AG09319 (cell line): Measurements from ENCODE around the gene CDK5RAP2.
A peak's percentile ranks its signal among the peaks of the same experiment; 100 is the strongest.

Experiments used
- DNase-seq: peaks from one replicate; pipeline ENCODE4 v3.0.0-alpha.2; 2010; ENCODE audit warnings: low read depth; ENCODE audit errors: extremely low read depth
- TF ChIP-seq, protein P1 (sequence below): IDR thresholded peaks from 2 replicates; pipeline ENCODE4 v1.5.1; 2011; ENCODE audit warnings: low read depth, mild to moderate bottlenecking, inconsistent platforms, low read length, moderate library complexity

Gene CDK5RAP2

DNA sequence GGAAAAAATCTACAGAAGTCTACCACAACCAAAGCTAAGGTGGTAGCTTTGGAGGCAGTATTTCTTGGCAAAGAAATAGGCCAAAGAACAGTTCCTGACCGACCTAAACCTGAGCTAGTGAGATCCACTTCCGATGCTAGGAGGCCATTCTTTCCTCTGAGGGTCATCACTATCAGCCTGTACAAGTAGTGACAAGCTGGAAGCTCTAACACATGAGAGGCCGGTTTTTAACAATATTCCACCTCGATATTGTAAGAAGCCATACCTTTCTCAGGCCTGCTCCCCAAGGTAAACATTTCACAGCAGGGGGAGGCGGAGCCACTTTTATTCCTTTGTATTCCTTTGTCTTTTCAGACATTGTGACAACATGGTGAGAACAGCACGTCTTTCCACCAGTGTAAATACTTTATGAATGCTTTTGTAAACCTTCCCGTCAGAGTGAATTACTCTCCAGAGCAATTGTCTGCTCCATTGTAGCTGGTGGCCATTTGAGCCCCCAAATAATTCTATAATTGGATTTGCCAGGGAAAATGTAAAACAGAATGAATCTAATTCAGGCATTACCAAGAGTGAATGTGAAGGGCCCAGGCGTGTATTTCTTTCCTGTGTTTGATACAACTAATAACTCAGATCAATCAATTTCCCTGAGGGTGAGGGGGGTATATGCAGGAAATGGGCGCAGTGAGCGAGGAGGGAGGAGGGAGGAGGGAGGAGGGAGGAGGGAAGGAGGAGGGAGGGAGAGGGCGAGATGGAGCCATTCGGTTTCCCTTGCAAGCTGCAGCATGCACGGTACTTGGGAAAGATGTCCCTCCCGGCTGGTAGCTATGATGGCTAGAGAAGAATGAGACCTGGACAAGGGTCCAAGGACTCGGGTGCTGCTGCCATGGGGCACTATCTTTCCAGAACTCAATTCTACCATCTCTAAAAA, 166.6 kb downstream of the CDK5RAP2 start:
- no peak for DNase-seq

DNA sequence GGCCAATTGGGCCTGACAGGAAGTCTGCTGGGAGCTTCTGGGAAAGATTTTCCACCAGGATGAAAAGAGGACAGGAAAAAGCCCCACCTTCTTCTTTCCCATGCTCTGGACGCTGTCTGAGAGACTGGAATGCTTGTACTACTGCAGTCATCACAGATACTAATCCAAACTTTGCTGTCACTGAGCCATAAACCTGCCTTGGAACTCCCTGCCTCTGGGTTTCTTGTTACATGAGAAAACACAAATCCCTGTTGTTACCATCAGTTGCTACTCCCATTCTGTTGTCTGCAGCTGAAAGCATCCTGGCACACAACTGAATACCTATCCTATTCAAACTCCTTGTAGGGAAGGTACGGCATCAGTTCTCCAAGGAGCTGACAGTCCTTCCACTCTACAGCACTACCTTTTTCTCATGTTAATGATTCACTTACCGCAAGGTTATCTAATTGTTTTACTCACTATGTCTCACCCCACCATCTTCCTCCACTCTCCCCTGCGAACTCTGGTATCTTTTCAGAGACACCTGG, 167.5 kb downstream of the CDK5RAP2 start:
- TF ChIP-seq, protein P1, sequence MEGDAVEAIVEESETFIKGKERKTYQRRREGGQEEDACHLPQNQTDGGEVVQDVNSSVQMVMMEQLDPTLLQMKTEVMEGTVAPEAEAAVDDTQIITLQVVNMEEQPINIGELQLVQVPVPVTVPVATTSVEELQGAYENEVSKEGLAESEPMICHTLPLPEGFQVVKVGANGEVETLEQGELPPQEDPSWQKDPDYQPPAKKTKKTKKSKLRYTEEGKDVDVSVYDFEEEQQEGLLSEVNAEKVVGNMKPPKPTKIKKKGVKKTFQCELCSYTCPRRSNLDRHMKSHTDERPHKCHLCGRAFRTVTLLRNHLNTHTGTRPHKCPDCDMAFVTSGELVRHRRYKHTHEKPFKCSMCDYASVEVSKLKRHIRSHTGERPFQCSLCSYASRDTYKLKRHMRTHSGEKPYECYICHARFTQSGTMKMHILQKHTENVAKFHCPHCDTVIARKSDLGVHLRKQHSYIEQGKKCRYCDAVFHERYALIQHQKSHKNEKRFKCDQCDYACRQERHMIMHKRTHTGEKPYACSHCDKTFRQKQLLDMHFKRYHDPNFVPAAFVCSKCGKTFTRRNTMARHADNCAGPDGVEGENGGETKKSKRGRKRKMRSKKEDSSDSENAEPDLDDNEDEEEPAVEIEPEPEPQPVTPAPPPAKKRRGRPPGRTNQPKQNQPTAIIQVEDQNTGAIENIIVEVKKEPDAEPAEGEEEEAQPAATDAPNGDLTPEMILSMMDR = no peak
- DNase-seq = peak; percentile 75

More for the DNA sequence above, 166.6 kb downstream of the CDK5RAP2 start:
- TF ChIP-seq, protein P1 = no peak

GRCh38 chr9:120411862-120412424, 168.0 kb downstream of the CDK5RAP2 start:
- no peak for DNase-seq
- TF ChIP-seq, protein P1 = no peak

DNA sequence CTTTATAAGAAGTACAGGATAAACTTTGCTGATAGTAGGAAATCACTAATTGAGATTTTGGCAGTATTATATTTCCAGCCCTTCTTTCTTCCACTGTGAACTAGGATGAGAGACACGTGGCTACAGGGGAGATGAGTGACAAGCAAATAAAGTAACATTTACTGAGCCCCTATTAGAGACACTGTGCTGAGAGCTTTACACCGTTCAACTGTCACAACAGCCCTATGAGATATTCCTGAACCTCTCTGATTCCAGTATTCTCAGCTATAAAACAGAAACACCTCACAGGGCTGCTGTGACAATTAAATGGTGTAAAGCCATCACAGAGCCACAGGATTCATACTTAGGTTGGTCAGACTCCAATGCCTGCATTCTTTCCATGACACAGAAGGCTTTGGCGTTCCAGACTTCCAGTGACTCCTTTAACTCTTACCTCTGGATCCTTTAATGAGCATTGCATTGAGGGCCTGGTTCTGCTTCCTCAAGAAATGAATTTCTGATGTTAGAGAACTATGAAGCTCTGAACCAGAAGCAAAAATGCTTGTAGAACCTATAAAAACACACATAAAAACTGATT, 169.0 kb downstream of the CDK5RAP2 start:
- no peak for DNase-seq
- TF ChIP-seq, protein P1 = no peak

GRCh38 chr9:120408680-120409258, 171.2 kb downstream of the CDK5RAP2 start:
- no peak for DNase-seq
- TF ChIP-seq, protein P1 = no peak

DNA sequence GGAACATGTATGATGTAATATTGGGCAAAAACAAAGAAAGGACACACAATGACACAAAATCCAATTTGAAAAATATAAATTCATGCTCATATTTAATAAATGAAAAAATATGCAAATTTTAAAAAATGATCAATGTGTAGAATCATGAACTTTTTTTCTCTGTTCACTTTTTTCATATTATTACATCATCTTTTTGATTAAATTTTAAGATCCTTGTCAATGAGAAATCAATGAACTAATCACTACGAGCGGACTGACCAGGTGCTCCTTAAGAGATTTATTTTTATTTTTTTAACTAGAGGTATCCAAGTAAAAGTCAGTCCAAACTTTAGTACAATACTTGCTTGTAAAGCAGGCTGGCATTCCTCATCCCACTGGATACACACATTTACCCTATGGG, 174.1 kb downstream of the CDK5RAP2 start:
- DNase-seq = no peak
- TF ChIP-seq, protein P1 = no peak

DNA sequence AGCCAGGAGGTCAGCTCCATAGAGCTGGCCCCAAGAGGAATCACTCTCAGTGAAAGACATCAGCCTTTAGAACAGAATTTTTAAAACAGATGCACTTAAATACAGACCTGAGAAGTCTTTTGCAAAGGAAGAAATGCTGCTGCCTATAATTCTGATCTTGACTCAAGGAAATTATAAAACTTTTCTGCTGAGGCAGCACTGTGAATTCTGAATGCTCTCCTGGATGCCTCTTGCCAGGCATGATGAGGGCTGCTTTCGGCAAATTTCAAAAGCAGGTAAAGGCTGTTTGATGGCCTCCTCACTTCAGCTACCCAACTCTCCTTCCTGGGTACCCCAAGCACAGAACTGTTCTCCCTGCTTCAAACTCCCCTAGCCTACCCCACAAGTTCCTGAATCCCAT, 174.8 kb downstream of the CDK5RAP2 start:
- TF ChIP-seq, protein P1 = no peak
- DNase-seq = no peak
